IMR-90 (cell line): ENCODE measurements around the gene ARSA.

ENCODE experiments used
- CTCF ChIP-seq: conservative IDR thresholded peaks from 2 replicates; pipeline ENCODE4 v1.5.1; 2012; ENCODE audit warnings: mild to moderate bottlenecking, low read depth, low read length, improper control_type of control experiment
- NFE2L2 ChIP-seq: fragments of 150-350 bp; IDR thresholded peaks from 2 replicates; pipeline ENCODE4 v1.6.1; 2016; ENCODE audit warnings: low read depth, mild to moderate bottlenecking, low read length
- RCOR1 ChIP-seq: IDR thresholded peaks from 2 replicates; pipeline ENCODE4 v1.6.1; 2012; ENCODE audit warnings: mild to moderate bottlenecking, low read length, improper control_type of control experiment; ENCODE audit not compliant: insufficient replicate concordance
- RFX5 ChIP-seq: IDR thresholded peaks from 2 replicates; pipeline ENCODE4 v1.8.0; 2012; ENCODE audit warnings: low read depth, mild to moderate bottlenecking, low read length, moderate library complexity

- TF ChIP-seq RCOR1 = no peak
- TF ChIP-seq NFE2L2 = no peak
- no peak for TF ChIP-seq CTCF
- no peak for TF ChIP-seq RFX5
Measured at GRCh38 chr22:50595189-50595588, 32.8 kb downstream of the ARSA start.
